ENCODE measurements around the gene WWTR1.

- TF ChIP-seq POLR2AphosphoS5 (IDR thresholded peaks at IDR 0.05; ENCODE audit: low read depth, low read length) (no peak), SIN3A (IDR thresholded peaks at IDR 0.05; ENCODE audit: borderline replicate concordance, insufficient read depth, low read length) (no peak), FOXP2 (optimal IDR thresholded peaks at IDR 0.05; ENCODE audit: borderline replicate concordance, extremely low read depth, extremely low read length, insufficient read depth) (no peak), TAF1 (IDR thresholded peaks at IDR 0.05; ENCODE audit: borderline replicate concordance, insufficient read depth, low read length) (no peak), REST (IDR thresholded peaks at IDR 0.05; ENCODE audit: insufficient read depth in 1 of 2, low read depth in 2 of 2, low read length in 2 of 2) (no peak)
Measured at GRCh38 chr3:149613988-149614387, 43.8 kb downstream of the WWTR1 start.

All from PFSK-1 (cell line).